Astrocyte of the cerebellum (primary cell): ENCODE results near the gene ANP32E.

Source experiments
- DNase-seq: peaks from one replicate; pipeline ENCODE4 v3.0.0-alpha.2; 2011; ENCODE audit warnings: low read depth
- H3K4me3 ChIP-seq: 2 replicates; pipeline ENCODE4 v1.5.1; 2011; ENCODE audit warnings: mild to moderate bottlenecking, low read depth, low read length, moderate library complexity
- in situ Hi-C: cut with HindIII; loops from 2 replicates; pipeline ENCODE4 v1.10.0; 2017; ENCODE audit warnings: low sequenced_read_pairs
- TF ChIP-seq, protein P1 (sequence below): IDR thresholded peaks from 2 replicates; pipeline ENCODE4 v1.5.1; 2012; ENCODE audit warnings: low read length, low read depth, moderate library complexity, mild to moderate bottlenecking; ENCODE audit errors: missing control alignments

The ANP32E gene

GRCh38 chr1:150182247-150182646 is 53.7 kb downstream of the ANP32E start:
- in situ Hi-C loops: no loop called here
- TF ChIP-seq, protein P1, sequence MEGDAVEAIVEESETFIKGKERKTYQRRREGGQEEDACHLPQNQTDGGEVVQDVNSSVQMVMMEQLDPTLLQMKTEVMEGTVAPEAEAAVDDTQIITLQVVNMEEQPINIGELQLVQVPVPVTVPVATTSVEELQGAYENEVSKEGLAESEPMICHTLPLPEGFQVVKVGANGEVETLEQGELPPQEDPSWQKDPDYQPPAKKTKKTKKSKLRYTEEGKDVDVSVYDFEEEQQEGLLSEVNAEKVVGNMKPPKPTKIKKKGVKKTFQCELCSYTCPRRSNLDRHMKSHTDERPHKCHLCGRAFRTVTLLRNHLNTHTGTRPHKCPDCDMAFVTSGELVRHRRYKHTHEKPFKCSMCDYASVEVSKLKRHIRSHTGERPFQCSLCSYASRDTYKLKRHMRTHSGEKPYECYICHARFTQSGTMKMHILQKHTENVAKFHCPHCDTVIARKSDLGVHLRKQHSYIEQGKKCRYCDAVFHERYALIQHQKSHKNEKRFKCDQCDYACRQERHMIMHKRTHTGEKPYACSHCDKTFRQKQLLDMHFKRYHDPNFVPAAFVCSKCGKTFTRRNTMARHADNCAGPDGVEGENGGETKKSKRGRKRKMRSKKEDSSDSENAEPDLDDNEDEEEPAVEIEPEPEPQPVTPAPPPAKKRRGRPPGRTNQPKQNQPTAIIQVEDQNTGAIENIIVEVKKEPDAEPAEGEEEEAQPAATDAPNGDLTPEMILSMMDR: no peak
- DNase-seq: no peak
- no peak overlapping the region for H3K4me3 ChIP-seq

DNA sequence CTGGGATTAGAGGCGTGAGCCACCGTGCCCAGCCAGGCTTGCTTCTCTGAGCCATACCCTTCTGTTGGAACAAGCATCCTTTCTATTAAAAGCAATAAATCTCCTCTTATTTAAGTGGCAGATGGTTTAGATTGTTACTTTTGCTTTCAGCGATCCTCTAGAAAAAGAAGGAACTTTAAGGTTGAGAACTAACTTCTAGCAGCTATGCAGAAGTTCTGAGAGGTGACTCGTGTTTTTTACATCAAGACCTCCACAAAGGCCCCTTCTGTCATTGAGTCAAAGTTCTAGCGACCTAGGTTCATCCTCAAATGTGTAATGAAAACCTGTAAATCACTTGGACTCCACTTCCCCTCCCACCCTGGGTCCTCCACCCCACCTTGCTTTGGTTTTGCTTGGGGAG is 55.4 kb downstream of the ANP32E start:
- H3K4me3 ChIP-seq: no peak overlapping the region
- DNase-seq: no peak
- in situ Hi-C loops: no loop called here
- TF ChIP-seq, protein P1: no peak

GRCh38 chr1:150179867-150180266 is 56.0 kb downstream of the ANP32E start:
- in situ Hi-C loops: no loop called here
- no peak overlapping the region for H3K4me3 ChIP-seq
- TF ChIP-seq, protein P1: no peak
- DNase-seq: no peak

GRCh38 chr1:150178548-150178947 is 57.4 kb downstream of the ANP32E start:
- TF ChIP-seq, protein P1: no peak
- in situ Hi-C loops: no loop called here
- no peak for DNase-seq
- no peak overlapping the region for H3K4me3 ChIP-seq

GRCh38 chr1:150176593-150176992 is 59.3 kb downstream of the ANP32E start:
- in situ Hi-C loops: no loop called here
- DNase-seq: no peak
- H3K4me3 ChIP-seq: no peak overlapping the region
- TF ChIP-seq, protein P1: no peak

DNA sequence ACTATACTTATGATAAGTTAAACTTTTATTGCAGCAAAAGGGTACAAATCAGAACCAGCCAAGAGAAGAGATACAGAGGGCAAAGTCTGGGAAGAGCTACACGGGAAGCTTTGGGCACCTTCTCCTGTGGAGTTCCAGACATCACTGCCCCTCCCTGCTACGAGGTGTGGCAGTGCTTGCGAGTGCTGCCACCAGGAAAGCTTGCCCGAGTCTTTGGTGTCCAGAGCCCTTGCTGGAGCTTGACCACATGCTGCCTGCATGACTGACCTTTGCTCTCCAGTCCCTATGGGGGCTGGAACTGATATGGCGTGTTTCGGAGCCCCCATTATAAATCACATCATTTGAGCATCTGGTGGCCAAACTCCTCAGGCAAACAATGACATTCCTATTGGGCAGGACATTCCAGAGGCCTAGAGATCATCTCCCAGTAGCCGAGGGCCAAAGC is 62.7 kb downstream of the ANP32E start:
- TF ChIP-seq, protein P1: no peak
- in situ Hi-C loops: no loop called here
- DNase-seq: no peak
- H3K4me3 ChIP-seq: no peak overlapping the region

- in situ Hi-C loops: no loop called here
- no peak overlapping the region for H3K4me3 ChIP-seq
- TF ChIP-seq, protein P1: no peak
- no peak for DNase-seq
Observed at GRCh38 chr1:150171801-150172200, 64.1 kb downstream of the ANP32E start.
